Transverse colon (tissue), 4 donors: ENCODE data around the gene FTCDNL1. TPM values are rescaled to one million over a fixed set of nuclear protein-coding genes. Genes with fewer than 3 reads are reported as not detected.

Experiments used
- DNase-seq: peaks from one replicate; pipeline ENCODE4 v3.0.0-alpha.2; 2019
- H3K27ac ChIP-seq, 4 donors: fragments of 200-600 bp; sonication (generic); 2 replicates each; pipeline ENCODE4 v1.5.1; 2016 to 2018; ENCODE audit warnings: inconsistent platforms in 4 of 4
- H3K27me3 ChIP-seq: fragments of 200-600 bp; sonication (generic); 2 replicates; pipeline ENCODE4 v1.5.1; 2017; ENCODE audit warnings: inconsistent platforms
- H3K36me3 ChIP-seq, 4 donors: fragments of 200-600 bp; sonication (generic); 2 replicates each; pipeline ENCODE4 v1.5.1; 2017 to 2019; ENCODE audit warnings: inconsistent platforms in 4 of 4
- H3K4me1 ChIP-seq, 4 donors: fragments of 200-600 bp; sonication (generic); 2 replicates each; pipeline ENCODE4 v1.5.1; 2017 to 2020; ENCODE audit warnings: inconsistent platforms in 4 of 4
- H3K4me3 ChIP-seq, 4 donors: fragments of 200-600 bp; sonication (generic); 1 replicate in 1 of 4; 2 replicates in 3 of 4; pipeline versions ENCODE4 v1.5.1 to v1.6.1; 2017 to 2019; ENCODE audit warnings: inconsistent platforms in 4 of 4
- H3K9me3 ChIP-seq, 2 donors: fragments of 200-600 bp; sonication (generic); 2 replicates each; pipeline ENCODE4 v1.5.1; 2017 to 2019; ENCODE audit warnings: inconsistent platforms in 2 of 2
- CTCF ChIP-seq, 5 experiments: fragments of 200-600 bp in 3 of 5; fragments of 450-650 bp in 2 of 5; sonication (generic) in 3 of 5; IDR thresholded peaks; 1 replicate in 2 of 5; 2 replicates in 3 of 5; pipeline ENCODE4 v1.5.1; 2016 to 2017; ENCODE audit warnings: antibody characterized with exemption in 5 of 5, inconsistent platforms in 3 of 5, mild to moderate bottlenecking in 2 of 5, moderate library complexity in 1 of 5
- EP300 ChIP-seq: sonication (generic); formaldehyde crosslinking; IDR thresholded peaks from one replicate; pipeline ENCODE4 v1.6.1; 2017; ENCODE audit warnings: antibody characterized with exemption, low read depth
- POLR2A ChIP-seq: fragments of 450-650 bp; IDR thresholded peaks from one replicate; pipeline ENCODE4 v1.6.1; 2016; ENCODE audit warnings: antibody characterized with exemption, mild to moderate bottlenecking, moderate library complexity
- POLR2AphosphoS5 ChIP-seq, 3 donors: sonication (generic); formaldehyde crosslinking; IDR thresholded peaks; one replicate each; pipeline ENCODE4 v1.6.1; 2016; ENCODE audit warnings: antibody characterized with exemption in 3 of 3
- WGBS, 2 donors: methylation state at CpG; one replicate each; pipeline ENCODE4 v1.1.5; 2018; ENCODE audit warnings: low coverage in 1 of 2; 5-methylcytosine and 5-hydroxymethylcytosine counted together
- in situ Hi-C, 4 donors: fragments of 200-750 bp; cut with MboI; loops; one replicate each; pipeline versions ENCODE4 v1.15.0 to v1.15.1; 2017; ENCODE audit warnings: low sequenced_read_pairs in 3 of 4, low pct_ligation_motif_present in 1 of 4, low pct_unique_long_range_greater_than_20kb in 1 of 4
- intact Hi-C: fragments of 100-400 bp; cut with DNase I; formaldehyde crosslinking; loops from one replicate; pipeline ENCODE4 v1.15.1; 2023; ENCODE audit warnings: low total_unique reads
- total RNA-seq, 4 donors: library from RNA; depleted of rRNA; stranded (reverse); fragments of >200 nt; gene quantifications; one replicate each; pipeline ENCODE4 v1.1.0, GENCODE V29; 2016

Gene FTCDNL1
- total RNA-seq, 4 donors from 2014 or later: 1.8 to 2.7 TPM; not detected in 2

GRCh38 chr2:199850218-199850717, 724 bp downstream of the FTCDNL1 start:
- Histone ChIP-seq H3K9me3 (no peaks in the 10 kb centered on the region), H3K4me1 (peaks cover 0 to 12% (median 8%) of the 10 kb centered on the region in 4 donors), H3K27ac (peak overlapping the region in 3 of 4 donors; percentile 66 to 79 (median 68)), H3K36me3 (no peaks in the 10 kb centered on the region), H3K27me3 (no peaks in the 10 kb centered on the region), H3K4me3 (peak overlapping the region; percentile 55 to 77 (median 66))
- TF ChIP-seq POLR2A: no peak
- no peak for TF ChIP-seq EP300
- TF ChIP-seq POLR2AphosphoS5 (IDR thresholded peaks at IDR 0.05): no peak
- no peak for TF ChIP-seq CTCF (IDR thresholded peaks at IDR 0.05)
- in situ Hi-C loops (loop anchor here in 3 of 4 donors (10.0 to 25.0 kb wide), 3 partner anchors 138 to 1538 kb away; no protein-coding TSS in a partner anchor), intact Hi-C loops (no loop called here)
- DNase-seq: no peak
- WGBS, 2 donors: 13 to 32% methylated on average over 2 to 11 of the region's 12 CpGs

- H3K27ac ChIP-seq: no peak overlapping the region
- H3K4me3 ChIP-seq: no peak overlapping the region
- DNase-seq: no peak
- H3K36me3 ChIP-seq: no peaks in the 10 kb centered on the region
- TF ChIP-seq POLR2AphosphoS5 (IDR thresholded peaks at IDR 0.05): no peak
- no peak for TF ChIP-seq POLR2A
- TF ChIP-seq EP300: no peak
- no peak for TF ChIP-seq CTCF (IDR thresholded peaks at IDR 0.05)
- peaks cover 0 to 12% (median 8%) of the 10 kb centered on the region in 4 donors for H3K4me1 ChIP-seq
- no peaks in the 10 kb centered on the region for H3K9me3 ChIP-seq
- no peaks in the 10 kb centered on the region for H3K27me3 ChIP-seq
- in situ Hi-C loops: no loop called here
- WGBS, 2 donors: 85 to 88% methylated on average over 8 to 11 of the region's 11 CpGs
- intact Hi-C loops: no loop called here
These were observed 2.4 kb downstream of the FTCDNL1 start for GRCh38 chr2:199848389-199849130.

- H3K36me3 ChIP-seq: no peaks in the 10 kb centered on the region
- no peak overlapping the region for H3K4me3 ChIP-seq
- no peaks in the 10 kb centered on the region for H3K27me3 ChIP-seq
- in situ Hi-C loops (no loop called here), intact Hi-C loops (no loop called here)
- no peak for DNase-seq
- no peaks in the 10 kb centered on the region for H3K9me3 ChIP-seq
- 44 to 48% methylated on average over 2 of the region's 2 CpGs for WGBS, 2 donors
- no peak overlapping the region for H3K27ac ChIP-seq
- TF ChIP-seq CTCF (IDR thresholded peaks at IDR 0.05) (no peak), POLR2A (no peak), POLR2AphosphoS5 (IDR thresholded peaks at IDR 0.05) (no peak), EP300 (no peak)
- peaks cover 0 to 12% (median 8%) of the 10 kb centered on the region in 4 donors for H3K4me1 ChIP-seq
These were observed 3.7 kb downstream of the FTCDNL1 start for GRCh38 chr2:199847181-199847864.

GRCh38 chr2:199842631-199843395, 8.2 kb downstream of the FTCDNL1 start:
- WGBS, 2 donors: 86 to 91% methylated on average over 3 of the region's 3 CpGs
- H3K9me3 ChIP-seq: no peaks in the 10 kb centered on the region
- H3K27ac ChIP-seq: no peak overlapping the region
- no peak for TF ChIP-seq POLR2AphosphoS5 (IDR thresholded peaks at IDR 0.05)
- TF ChIP-seq CTCF (IDR thresholded peaks at IDR 0.05): no peak
- TF ChIP-seq EP300: no peak
- TF ChIP-seq POLR2A: no peak
- intact Hi-C loops (no loop called here), in situ Hi-C loops (no loop called here)
- no peaks in the 10 kb centered on the region for H3K4me1 ChIP-seq
- no peaks in the 10 kb centered on the region for H3K27me3 ChIP-seq
- no peaks in the 10 kb centered on the region for H3K36me3 ChIP-seq
- no peak for DNase-seq
- H3K4me3 ChIP-seq: no peak overlapping the region
